Liver (tissue), 9 donors: ENCODE results near the gene LIPC. TPM values are rescaled to one million over a fixed set of nuclear protein-coding genes. Genes with fewer than 3 reads are reported as not detected.

Source experiments
- DNase-seq: peaks from one replicate; pipeline ENCODE4 v3.0.0-alpha.2; 2017; ENCODE audit warnings: low spot score
- H3K27ac ChIP-seq, 2 donors: one replicate each; pipeline ENCODE4 v1.7.0; 2013; ENCODE audit warnings: inconsistent platforms in 2 of 2, low read length in 2 of 2, control low read depth in 1 of 2, low read depth in 1 of 2, mild to moderate bottlenecking in 1 of 2
- H3K27me3 ChIP-seq, 4 donors: one replicate each; pipeline versions ENCODE4 v1.6.1 to v1.7.0; 2013; ENCODE audit warnings: low read length in 3 of 4, inconsistent platforms in 1 of 4, mild to moderate bottlenecking in 1 of 4, moderate library complexity in 1 of 4; ENCODE audit not compliant: control insufficient read depth in 4 of 4, insufficient read depth in 4 of 4
- H3K36me3 ChIP-seq, 4 donors: one replicate each; pipeline versions ENCODE4 v1.6.1 to v1.7.0; 2013; ENCODE audit warnings: low read length in 3 of 4, mild to moderate bottlenecking in 3 of 4, low read depth in 1 of 4, moderate library complexity in 1 of 4; ENCODE audit not compliant: control insufficient read depth in 4 of 4, insufficient read depth in 3 of 4
- H3K4me1 ChIP-seq, 4 donors: one replicate each; pipeline versions ENCODE4 v1.6.1 to v1.7.0; 2013; ENCODE audit warnings: low read length in 3 of 4, mild to moderate bottlenecking in 3 of 4, moderate library complexity in 1 of 4; ENCODE audit not compliant: control insufficient read depth in 4 of 4, insufficient read depth in 4 of 4
- H3K4me3 ChIP-seq, 3 donors: one replicate each; pipeline versions ENCODE4 v1.6.1 to v1.7.0; 2013; ENCODE audit warnings: low read length in 3 of 3, control low read depth in 1 of 3, low read depth in 1 of 3, mild to moderate bottlenecking in 1 of 3
- H3K9ac ChIP-seq, 2 donors: one replicate each; pipeline ENCODE4 v1.7.0; 2013; ENCODE audit warnings: low read length in 2 of 2, mild to moderate bottlenecking in 2 of 2, moderate library complexity in 2 of 2, control low read depth in 1 of 2, low read depth in 1 of 2
- H3K9me3 ChIP-seq, 4 donors: one replicate each; pipeline versions ENCODE4 v1.6.1 to v1.7.0; 2013; ENCODE audit warnings: low read length in 3 of 4; ENCODE audit not compliant: control insufficient read depth in 4 of 4
- EGR1 ChIP-seq, 2 donors: IDR thresholded peaks; 2 replicates each; pipeline ENCODE4 v1.6.1; 2016 to 2018; ENCODE audit warnings: antibody characterized with exemption in 2 of 2, low read depth in 2 of 2
- FOXA1 ChIP-seq: IDR thresholded peaks from 2 replicates; pipeline ENCODE4 v1.6.1; 2016; ENCODE audit warnings: antibody characterized with exemption
- FOXA2 ChIP-seq: IDR thresholded peaks from 2 replicates; pipeline ENCODE4 v1.6.1; 2016; ENCODE audit warnings: antibody characterized with exemption
- GABPA ChIP-seq, 2 donors: IDR thresholded peaks in 1 of 2; conservative IDR thresholded peaks in 1 of 2; 2 replicates each; pipeline ENCODE4 v1.6.1; 2016; ENCODE audit warnings: antibody characterized with exemption in 2 of 2, mild to moderate bottlenecking in 1 of 2, moderate library complexity in 1 of 2
- HNF4A ChIP-seq, 2 donors: conservative IDR thresholded peaks; 2 replicates each; pipeline ENCODE4 v1.6.1; 2016; ENCODE audit warnings: antibody characterized with exemption in 2 of 2, mild to moderate bottlenecking in 2 of 2
- HNF4G ChIP-seq: IDR thresholded peaks from 2 replicates; pipeline ENCODE4 v1.6.1; 2016; ENCODE audit warnings: antibody characterized with exemption
- JUND ChIP-seq, 2 donors: IDR thresholded peaks; 2 replicates each; pipeline ENCODE4 v1.6.1; 2016; ENCODE audit warnings: antibody characterized with exemption in 2 of 2
- NR2F2 ChIP-seq: IDR thresholded peaks from 2 replicates; pipeline ENCODE4 v1.6.1; 2016; ENCODE audit warnings: antibody characterized with exemption
- RAD21 ChIP-seq, 2 donors: IDR thresholded peaks; 2 replicates each; pipeline ENCODE4 v1.6.1; 2016; ENCODE audit warnings: antibody characterized with exemption in 2 of 2, mild to moderate bottlenecking in 2 of 2
- RXRA ChIP-seq, 2 donors: IDR thresholded peaks; 2 replicates each; pipeline ENCODE4 v1.6.1; 2017 to 2018; ENCODE audit warnings: antibody characterized with exemption in 2 of 2, mild to moderate bottlenecking in 1 of 2
- SP1 ChIP-seq: IDR thresholded peaks from 2 replicates; pipeline ENCODE4 v1.6.1; 2018; ENCODE audit warnings: antibody characterized with exemption, mild to moderate bottlenecking
- TAF1 ChIP-seq: conservative IDR thresholded peaks from 2 replicates; pipeline ENCODE4 v1.6.1; 2016; ENCODE audit warnings: antibody characterized with exemption, mild to moderate bottlenecking
- YY1 ChIP-seq: IDR thresholded peaks from 2 replicates; pipeline ENCODE4 v1.6.1; 2016; ENCODE audit warnings: antibody characterized with exemption, mild to moderate bottlenecking
- WGBS: extraction: QIAGEN DNeasy Blood & Tissue Kit; methylation state at CpG from one replicate; pipeline ENCODE4 v1.1.7; 2013; 5-methylcytosine and 5-hydroxymethylcytosine counted together
- polyA plus RNA-seq, 2 donors: library from polyadenylated mRNA; stranded (reverse) in 1 of 2; unstranded in 1 of 2; fragments of 200-250 nt in 1 of 2; fragments of >200 nt in 1 of 2; fragmentation: Nextera tagmentation in 1 of 2; extraction: Ambion mirVana in 1 of 2; gene quantifications; one replicate each; pipeline versions ENCODE4 v1.2.1 to v1.2.3, GENCODE V29; 2013 to 2015
- total RNA-seq, 2 donors: library from RNA; depleted of rRNA; stranded (reverse); fragments of >200 nt; gene quantifications; one replicate each; pipeline ENCODE4 v1.2.3, GENCODE V29; 2014
- TF ChIP-seq, protein P1 (sequence below): IDR thresholded peaks from 2 replicates; pipeline ENCODE4 v1.6.1; 2016; ENCODE audit warnings: antibody characterized with exemption, mild to moderate bottlenecking
- TF ChIP-seq, protein P2 (sequence below): IDR thresholded peaks from 2 replicates; pipeline ENCODE4 v1.6.1; 2016; ENCODE audit warnings: antibody characterized with exemption
- TF ChIP-seq, protein P3 (sequence below): fragments of 150-350 bp; IDR thresholded peaks from 2 replicates; pipeline ENCODE4 v1.5.1; 2017; ENCODE audit warnings: improper control_type of control experiment, low read depth, low read length; ENCODE audit not compliant: missing input control
- TF ChIP-seq, protein P4 (sequence below): IDR thresholded peaks from 2 replicates; pipeline ENCODE4 v1.6.1; 2016; ENCODE audit warnings: antibody characterized with exemption
- TF ChIP-seq, protein P5 (sequence below): IDR thresholded peaks from 2 replicates; pipeline ENCODE4 v1.6.1; 2016; ENCODE audit warnings: antibody characterized with exemption
- donor health status: healthy.
- donor health status: healthy.
- donor health status: healthy.
- donor health status: healthy.
- donor health status: healthy.

The LIPC gene
- total and polyA plus RNA-seq, 4 donors, result 60.1 to 268 (median 131) TPM

DNA sequence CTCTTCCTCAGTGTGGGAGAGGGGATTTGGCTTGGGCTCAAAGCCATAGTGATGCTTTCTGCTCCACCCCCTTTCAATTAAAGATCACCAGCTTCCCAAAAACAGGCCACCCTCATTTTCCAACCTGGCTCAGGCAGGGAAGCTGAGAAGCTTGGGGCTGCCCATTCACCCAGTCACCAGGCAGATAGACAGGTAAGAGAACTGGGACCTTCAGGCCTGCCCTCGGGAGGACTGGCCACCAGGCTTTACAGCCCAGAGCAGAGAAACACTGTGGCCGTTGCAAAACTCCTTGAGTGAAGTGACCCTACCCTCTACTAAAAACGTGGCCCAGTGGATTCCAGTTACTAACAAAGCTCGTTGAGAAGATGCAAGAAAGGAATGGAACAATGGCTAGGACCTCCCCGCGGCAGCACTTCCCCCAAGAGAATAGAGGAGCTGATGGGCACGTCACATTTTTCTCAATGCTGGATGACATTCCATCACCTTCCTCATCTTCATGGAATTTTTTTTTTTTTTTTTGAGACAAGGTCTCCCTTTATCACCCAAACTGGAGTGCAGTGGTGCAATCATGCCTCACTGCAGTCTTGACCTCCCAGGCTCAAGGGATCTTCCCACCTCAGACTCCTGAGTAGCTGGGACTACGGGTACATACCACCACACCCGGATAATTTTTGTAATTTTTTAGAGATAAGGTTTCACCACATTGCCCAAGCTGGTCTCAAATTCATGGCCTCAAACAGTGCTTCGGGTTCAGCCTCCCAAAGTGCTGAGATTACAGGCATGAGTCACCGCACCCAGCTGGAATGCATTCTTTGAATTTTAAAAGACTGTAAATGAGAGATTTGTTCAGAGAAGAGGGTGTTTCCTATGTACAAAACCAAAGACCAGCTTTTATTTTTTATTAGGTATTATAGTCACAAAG is 37.9 kb downstream of the LIPC start:
- Histone ChIP-seq H3K27me3 (no peaks in the 10 kb centered on the region), H3K4me1 (peaks cover 10 to 52% (median 34%) of the 10 kb centered on the region in 4 donors), H3K27ac (peak overlapping the region; percentile 74 to 85), H3K36me3 (no peaks in the 10 kb centered on the region), H3K4me3 (no peak overlapping the region), H3K9me3 (no peaks in the 10 kb centered on the region), H3K9ac (peak overlapping the region in 1 of 2 donors; percentile 62)
- WGBS, result 68% methylated on average over 11 of the region's 11 CpGs
- TF ChIP-seq JUND (IDR thresholded peaks at IDR 0.05) (peak; percentile 80 to 81), RXRA (IDR thresholded peaks at IDR 0.05) (peak in 1 of 2 donors; percentile 8)
- TF ChIP-seq, protein P1, sequence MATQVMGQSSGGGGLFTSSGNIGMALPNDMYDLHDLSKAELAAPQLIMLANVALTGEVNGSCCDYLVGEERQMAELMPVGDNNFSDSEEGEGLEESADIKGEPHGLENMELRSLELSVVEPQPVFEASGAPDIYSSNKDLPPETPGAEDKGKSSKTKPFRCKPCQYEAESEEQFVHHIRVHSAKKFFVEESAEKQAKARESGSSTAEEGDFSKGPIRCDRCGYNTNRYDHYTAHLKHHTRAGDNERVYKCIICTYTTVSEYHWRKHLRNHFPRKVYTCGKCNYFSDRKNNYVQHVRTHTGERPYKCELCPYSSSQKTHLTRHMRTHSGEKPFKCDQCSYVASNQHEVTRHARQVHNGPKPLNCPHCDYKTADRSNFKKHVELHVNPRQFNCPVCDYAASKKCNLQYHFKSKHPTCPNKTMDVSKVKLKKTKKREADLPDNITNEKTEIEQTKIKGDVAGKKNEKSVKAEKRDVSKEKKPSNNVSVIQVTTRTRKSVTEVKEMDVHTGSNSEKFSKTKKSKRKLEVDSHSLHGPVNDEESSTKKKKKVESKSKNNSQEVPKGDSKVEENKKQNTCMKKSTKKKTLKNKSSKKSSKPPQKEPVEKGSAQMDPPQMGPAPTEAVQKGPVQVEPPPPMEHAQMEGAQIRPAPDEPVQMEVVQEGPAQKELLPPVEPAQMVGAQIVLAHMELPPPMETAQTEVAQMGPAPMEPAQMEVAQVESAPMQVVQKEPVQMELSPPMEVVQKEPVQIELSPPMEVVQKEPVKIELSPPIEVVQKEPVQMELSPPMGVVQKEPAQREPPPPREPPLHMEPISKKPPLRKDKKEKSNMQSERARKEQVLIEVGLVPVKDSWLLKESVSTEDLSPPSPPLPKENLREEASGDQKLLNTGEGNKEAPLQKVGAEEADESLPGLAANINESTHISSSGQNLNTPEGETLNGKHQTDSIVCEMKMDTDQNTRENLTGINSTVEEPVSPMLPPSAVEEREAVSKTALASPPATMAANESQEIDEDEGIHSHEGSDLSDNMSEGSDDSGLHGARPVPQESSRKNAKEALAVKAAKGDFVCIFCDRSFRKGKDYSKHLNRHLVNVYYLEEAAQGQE, result no peak
- DNase-seq, result no peak

DNA sequence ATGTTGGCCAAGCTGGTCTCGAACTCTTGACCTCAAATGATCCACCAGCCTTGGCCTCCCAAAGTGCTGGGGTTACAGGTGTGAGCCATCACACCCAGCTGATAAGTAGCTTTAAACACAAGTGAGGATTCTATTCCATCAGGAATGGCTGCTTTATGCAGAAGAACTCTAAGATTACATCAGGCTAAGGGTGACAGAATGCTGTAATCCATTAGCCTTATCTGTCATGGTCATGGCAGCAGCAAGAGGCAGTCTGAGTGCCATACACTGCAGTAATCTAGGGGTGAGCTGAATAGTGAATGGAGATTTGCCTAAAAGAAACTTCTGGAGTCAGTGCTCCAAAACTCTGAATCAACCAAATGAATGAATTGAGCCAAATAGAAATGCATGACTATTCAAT is 39.6 kb downstream of the LIPC start:
- Histone ChIP-seq H3K27ac (no peak overlapping the region), H3K9me3 (no peaks in the 10 kb centered on the region), H3K9ac (no peak overlapping the region), H3K36me3 (no peaks in the 10 kb centered on the region), H3K4me1 (peaks cover 10 to 52% (median 34%) of the 10 kb centered on the region in 4 donors), H3K27me3 (no peaks in the 10 kb centered on the region), H3K4me3 (no peak overlapping the region)
- 98% methylated on average over 1 of the region's 1 CpG for WGBS
- no peak for DNase-seq
- TF ChIP-seq, protein P2, sequence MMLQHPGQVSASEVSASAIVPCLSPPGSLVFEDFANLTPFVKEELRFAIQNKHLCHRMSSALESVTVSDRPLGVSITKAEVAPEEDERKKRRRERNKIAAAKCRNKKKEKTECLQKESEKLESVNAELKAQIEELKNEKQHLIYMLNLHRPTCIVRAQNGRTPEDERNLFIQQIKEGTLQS, result no peak
- TF ChIP-seq NR2F2 (no peak), FOXA1 (no peak), EGR1 (IDR thresholded peaks at IDR 0.05; ENCODE audit: low read depth in 2 of 2) (no peak), HNF4A (conservative IDR thresholded peaks at IDR 0.05) (no peak), RAD21 (IDR thresholded peaks at IDR 0.05) (no peak), SP1 (no peak), FOXA2 (no peak), TAF1 (no peak), YY1 (no peak), GABPA (IDR thresholded peaks at IDR 0.05 in 1 of 2, conservative IDR thresholded peaks at IDR 0.05 in 1 of 2) (no peak), JUND (IDR thresholded peaks at IDR 0.05) (no peak), RXRA (IDR thresholded peaks at IDR 0.05) (no peak), HNF4G (no peak)
- TF ChIP-seq, protein P3, sequence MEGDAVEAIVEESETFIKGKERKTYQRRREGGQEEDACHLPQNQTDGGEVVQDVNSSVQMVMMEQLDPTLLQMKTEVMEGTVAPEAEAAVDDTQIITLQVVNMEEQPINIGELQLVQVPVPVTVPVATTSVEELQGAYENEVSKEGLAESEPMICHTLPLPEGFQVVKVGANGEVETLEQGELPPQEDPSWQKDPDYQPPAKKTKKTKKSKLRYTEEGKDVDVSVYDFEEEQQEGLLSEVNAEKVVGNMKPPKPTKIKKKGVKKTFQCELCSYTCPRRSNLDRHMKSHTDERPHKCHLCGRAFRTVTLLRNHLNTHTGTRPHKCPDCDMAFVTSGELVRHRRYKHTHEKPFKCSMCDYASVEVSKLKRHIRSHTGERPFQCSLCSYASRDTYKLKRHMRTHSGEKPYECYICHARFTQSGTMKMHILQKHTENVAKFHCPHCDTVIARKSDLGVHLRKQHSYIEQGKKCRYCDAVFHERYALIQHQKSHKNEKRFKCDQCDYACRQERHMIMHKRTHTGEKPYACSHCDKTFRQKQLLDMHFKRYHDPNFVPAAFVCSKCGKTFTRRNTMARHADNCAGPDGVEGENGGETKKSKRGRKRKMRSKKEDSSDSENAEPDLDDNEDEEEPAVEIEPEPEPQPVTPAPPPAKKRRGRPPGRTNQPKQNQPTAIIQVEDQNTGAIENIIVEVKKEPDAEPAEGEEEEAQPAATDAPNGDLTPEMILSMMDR, result no peak
- TF ChIP-seq, protein P4, sequence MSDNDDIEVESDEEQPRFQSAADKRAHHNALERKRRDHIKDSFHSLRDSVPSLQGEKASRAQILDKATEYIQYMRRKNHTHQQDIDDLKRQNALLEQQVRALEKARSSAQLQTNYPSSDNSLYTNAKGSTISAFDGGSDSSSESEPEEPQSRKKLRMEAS, result no peak
- TF ChIP-seq, protein P5, sequence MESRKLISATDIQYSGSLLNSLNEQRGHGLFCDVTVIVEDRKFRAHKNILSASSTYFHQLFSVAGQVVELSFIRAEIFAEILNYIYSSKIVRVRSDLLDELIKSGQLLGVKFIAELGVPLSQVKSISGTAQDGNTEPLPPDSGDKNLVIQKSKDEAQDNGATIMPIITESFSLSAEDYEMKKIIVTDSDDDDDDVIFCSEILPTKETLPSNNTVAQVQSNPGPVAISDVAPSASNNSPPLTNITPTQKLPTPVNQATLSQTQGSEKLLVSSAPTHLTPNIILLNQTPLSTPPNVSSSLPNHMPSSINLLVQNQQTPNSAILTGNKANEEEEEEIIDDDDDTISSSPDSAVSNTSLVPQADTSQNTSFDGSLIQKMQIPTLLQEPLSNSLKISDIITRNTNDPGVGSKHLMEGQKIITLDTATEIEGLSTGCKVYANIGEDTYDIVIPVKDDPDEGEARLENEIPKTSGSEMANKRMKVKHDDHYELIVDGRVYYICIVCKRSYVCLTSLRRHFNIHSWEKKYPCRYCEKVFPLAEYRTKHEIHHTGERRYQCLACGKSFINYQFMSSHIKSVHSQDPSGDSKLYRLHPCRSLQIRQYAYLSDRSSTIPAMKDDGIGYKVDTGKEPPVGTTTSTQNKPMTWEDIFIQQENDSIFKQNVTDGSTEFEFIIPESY, result no peak
- TF ChIP-seq, protein P1, result no peak
